Hematopoietic multipotent progenitor cell treated with erythropoietin and hydrocortisone succinate and interleukin-3 and kit ligand, for 15 days (in vitro differentiated cells): ENCODE results near the gene CALM3.

Source experiments
- DNase-seq: peaks from one replicate; pipeline ENCODE4 v3.0.0-alpha.2; 2015; ENCODE audit warnings: low spot score

Gene CALM3

DNA sequence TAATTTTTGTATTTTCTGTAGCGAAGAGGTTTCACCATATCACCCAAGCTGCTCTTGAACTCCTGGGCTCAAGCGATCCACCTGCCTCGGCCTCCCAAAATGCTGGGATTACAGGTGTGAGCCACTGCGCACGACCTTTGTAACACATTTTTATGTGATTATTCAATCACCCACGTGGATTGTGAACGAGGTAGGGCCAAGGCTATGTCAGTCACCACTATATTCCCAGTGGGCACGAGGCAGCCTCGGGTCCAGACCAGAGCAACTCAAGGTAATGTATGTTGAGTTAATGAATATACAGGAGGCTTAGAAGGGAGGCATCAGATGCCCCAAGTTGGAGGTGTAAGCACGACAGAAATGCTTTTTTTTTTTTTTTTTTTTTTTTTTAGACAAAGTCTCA is 14.8 kb downstream of the CALM3 start:
- DNase-seq, result no peak

DNA sequence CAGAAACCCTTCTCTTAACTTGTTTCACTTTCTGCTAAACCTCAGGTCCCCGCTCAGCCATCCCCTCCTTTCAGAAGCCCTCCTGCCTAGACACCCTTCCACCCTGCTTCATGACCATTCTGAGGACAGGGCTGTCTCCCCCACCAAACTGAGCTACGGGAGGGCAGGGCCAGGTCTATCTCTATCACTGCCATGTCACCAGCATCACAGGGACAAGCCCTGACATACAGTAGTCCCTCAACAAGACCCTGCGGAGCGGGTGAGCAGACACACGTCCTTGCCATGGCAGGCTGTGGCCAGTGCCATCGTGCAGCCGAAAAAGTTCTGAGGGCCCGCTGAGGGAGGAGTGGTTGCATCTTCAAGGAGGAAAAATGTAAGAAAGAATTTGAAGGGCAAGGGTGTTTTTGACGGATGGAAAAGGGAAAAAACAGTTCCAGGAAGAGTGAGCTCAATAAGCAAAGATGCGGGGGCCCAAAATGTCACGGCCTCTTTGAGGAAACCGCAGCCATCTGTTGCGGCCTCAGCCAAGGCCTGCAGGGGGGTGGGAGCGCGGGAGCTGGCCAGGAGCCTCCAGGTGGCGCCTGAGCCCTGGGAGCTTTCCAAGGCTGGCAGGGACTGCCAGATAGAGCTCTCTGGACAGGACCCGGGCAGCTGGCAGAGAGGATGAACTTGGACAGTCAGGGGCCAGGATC is 15.6 kb downstream of the CALM3 start:
- peak; percentile 22 for DNase-seq

DNA sequence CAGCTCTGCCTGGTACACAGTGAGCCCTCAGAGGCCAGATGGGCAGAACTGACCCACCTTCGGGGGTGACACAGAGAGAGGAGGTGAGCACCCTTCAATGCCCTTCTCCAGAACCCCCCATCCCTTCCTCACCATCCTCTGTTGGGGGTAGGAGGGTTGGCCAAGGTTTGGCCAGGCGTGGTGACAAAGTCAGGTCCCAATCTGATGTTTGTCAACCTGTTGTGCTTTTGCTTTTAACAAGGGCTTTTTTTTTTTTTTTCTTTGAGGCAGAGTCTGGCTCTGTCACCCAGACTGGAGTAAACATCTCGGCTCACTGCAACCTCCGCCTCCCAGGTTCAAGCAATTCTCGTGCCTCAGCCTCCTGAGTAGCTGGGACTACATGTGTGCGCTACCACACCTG is 16.5 kb downstream of the CALM3 start:
- DNase-seq, result no peak

DNA sequence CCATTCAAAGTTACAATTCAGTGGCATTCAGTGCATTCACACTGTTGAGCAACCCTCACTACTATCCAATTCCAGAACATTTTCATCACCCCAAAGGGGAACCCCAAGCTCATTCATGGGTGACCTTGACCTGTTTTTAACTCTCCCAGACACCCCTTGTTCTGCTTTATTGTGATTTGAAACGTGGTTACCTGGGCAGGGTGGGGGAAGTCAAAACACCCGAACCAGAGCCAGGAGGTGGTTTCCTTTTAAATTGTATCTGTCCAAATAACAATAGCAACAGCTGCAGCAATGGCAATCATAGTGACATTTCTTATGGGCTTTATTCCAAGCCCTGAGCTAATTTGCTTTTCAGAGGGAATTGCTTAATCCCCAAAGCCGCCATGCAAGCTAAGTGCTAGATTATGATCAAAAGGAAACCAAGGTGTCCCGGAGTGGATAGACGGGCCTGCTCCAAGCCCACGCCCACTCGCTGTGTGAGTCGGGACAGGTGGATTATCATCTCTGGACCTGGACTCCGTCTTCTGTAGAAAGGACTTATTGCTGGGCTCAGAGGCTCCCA is 17.6 kb downstream of the CALM3 start:
- DNase-seq, result no peak

DNA sequence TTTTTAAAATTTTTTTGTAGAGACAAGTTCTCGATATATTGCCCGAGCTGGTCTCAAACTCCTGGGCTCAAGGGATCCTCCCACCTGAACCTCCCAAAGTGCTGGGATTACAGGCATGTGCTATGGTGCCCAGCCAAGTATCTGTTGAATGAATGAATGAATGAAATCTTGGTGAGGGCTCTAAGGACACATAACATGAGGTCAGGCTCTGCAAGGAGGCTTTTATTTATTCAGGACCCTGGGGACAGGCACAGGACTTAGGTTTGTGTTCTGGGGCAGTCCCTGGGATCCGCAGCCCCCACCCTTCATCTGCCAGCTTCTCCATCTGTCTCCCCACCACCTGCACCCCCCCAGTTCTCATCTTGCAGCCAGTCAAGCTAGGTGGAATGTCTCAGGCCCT is 19.1 kb downstream of the CALM3 start:
- DNase-seq, result no peak

DNA sequence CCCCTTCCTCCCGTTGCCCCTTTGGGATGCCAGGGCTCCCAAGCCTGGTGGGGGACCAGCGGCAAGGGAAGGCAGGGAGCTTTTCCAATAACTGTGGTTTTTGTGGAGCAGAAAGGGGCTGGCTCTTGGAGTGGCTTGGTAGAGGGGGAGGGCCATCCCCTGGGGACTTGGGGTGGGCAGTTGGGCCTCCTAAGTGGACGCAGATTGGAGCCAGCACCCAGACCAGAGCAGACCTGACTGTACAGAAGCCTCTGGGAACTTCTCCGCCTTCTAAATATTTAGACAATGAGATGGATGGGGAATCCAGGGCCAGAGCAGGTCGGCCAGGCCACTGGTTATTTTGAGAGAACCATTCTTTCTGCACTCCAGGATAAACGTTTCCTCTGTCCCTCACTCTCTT is 19.6 kb downstream of the CALM3 start:
- no peak for DNase-seq

DNA sequence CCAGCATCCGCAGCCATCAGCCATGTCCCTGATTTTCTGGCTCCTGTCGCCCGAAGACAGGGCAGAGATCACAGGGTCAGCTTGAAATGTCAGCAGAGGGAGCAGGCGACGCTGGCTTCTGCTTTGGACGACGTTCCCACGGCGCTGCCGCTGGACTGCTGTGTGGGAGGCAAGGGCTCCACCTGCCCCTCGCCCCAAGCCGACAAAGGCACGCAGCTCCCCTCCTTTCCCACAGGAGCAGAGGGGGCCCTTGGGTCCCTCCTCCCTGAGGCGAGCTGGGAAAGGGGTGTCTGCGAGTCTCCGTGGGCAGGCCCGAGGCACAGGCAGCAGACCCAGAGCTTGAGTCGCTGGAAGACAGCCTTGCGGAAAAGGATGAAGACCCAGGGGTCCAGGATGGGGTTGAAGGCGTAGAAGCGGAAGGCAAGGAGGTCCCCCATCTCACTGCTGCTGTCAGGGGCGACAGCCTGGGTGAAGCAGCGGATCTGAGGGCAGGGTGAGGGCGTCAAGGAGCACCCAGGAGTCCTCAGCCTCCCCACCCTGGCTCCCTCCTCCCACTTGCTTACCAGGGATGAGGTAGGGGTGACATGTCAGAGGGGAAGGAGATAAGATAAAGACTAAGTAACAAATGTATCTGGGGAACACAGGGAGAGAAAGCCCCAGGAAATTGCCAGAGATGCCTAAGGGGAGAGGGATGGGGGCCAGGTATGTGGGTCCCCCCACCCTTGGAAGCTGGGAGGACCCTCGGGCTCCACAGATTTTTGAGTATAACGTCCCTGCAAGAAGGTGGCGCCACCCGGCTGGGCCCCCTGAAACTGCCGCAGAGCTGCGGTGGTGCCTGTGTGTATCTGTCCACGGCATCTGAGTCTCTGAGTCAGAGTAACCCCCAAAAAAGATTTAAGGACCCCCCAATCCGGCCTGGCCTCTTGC is 20.3 kb downstream of the CALM3 start:
- no peak for DNase-seq

DNA sequence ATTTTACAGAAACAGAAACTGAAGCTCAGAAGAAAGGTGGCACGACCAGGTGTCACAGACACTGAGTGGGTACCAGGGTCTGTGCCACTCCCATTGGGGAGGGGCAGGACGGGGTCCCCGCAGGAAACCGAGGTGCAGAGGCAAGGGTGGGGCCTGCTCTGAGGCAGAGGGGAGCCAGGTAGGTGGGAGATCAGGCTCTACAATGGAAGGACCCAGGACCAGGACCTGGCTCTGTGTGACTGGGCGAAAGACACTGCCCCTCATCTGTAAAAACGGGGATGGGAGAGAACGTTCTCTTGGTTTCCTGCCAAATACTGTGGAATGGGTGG is 21.0 kb downstream of the CALM3 start:
- DNase-seq, result no peak

DNA sequence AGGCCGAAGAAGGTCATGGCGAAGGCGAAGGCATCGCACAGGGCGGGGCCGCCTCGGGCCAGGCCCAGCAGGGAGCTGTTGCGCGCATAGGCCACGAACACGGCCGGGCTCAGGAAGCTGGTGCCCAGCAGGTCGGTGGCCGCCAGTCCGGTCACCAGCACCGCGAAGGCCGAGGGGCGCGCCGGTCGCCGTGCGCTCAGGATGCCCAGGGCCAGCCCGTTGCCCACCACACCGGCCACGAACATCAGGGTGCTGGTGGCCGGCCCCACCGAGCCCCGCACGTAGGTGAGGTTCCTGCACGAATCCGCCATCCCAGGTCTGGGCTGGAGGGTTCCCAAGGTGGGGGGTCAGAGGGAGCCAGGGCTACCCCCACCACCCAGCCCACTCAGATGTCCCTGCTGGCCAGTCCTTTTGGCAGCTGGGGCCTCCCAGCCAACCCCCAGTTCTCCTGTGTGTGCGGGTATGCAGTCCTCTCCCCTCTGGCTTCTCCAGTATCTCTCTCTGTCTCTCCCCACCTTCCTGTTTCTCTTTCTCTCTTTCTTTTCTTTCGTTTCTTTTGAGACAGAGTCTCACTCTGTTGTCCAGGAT is 22.9 kb downstream of the CALM3 start:
- DNase-seq, result no peak

DNA sequence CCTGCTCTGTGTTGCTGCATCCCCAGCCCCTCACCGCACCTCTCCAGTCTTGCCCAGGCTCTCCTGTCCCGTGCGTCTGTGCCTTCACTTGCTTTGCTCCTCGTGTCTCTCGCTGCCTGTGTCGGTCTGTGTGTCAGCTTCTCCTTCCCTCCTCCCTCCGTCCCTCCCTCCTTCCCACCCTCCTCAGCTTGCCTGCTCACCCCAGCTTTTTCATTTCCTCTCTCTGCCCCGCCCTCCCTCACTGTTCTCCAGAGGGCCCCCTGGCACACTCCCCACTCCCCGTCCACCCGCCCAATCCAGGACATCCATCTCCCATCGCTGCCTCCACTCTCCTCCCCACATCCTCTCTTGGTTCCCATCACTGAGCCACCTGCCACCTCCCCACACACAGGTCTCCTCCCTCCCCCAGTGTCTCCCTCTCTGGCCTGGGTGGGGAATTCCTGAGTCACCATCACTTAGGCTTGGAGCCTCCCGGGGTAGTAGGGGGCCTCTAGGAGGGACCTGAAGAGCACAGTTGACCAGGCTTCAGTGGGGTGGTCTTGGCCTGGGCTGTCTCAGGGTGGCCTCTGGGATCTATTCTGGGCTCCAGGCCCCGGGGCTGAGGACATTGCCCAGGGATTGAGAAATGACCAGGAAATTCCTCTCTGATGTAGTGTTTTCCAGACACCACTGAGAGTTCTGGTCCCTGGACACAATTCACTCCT is 24.0 kb downstream of the CALM3 start, which contains the start of gene PTGIR:
Gene PTGIR (minus strand): TSS at position 132 of the 704 bp plus-strand sequence. CDS start 864 bp downstream, outside the sequence.
- DNase-seq, result no peak

DNA sequence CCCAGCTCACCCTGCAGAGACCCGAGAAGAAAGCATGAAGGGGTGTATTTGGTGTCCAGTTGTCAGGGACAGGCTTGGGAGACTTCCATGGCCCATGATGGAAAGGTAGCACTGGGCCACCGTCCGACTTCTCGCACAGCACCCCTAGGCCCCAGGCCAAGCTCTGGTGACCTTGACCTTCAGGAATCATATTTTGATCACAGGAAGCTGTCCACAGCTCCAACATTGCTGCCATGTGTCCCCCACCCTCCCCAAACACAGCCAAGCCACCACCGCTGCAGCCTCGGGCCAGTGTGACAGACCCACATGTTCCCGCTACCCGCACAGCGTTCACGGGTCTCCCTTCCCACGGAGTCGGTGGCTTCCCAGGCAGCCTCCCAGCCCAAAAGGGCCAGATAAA is 24.6 kb downstream of the CALM3 start:
- no peak for DNase-seq

DNA sequence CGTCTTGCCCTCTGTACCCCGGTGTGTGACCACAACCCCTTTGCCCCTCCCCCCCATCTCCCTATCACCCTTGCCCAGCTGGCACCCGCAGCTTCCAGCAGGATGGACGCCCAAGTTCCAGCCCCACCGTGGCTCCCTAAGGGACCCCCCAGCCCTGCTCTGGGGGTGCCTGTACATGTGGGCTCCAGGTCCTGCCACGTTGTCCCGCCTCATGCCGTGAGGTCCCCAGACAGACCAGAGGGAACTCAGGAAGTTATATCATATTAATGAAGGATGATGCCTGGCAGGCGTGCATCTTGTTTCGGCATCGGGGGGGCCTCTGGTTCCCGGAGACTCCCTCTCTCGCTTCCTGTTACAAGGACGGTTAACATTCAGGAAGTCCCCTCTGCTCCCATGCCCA is 25.3 kb downstream of the CALM3 start:
- no peak for DNase-seq

DNA sequence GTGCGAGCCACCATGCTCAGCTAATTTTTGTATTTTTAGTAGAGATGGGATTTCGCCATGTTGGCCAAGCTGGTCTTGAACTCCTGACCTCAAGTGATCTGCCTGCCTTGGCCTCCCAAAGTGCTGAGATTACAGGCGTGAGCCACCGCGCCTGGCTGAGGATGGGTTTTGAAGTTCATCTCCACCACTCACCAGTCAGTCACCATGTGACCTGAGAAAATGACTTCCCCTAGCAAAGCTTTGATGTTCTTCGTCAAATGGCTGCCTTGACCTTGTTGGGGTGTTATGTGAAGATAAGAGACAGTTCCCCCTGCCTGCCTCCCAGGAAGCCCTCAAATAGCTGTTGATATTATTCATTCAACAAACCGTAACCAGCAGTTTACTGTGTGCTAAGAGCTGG is 27.8 kb downstream of the CALM3 start:
- peak; percentile 20 for DNase-seq

DNA sequence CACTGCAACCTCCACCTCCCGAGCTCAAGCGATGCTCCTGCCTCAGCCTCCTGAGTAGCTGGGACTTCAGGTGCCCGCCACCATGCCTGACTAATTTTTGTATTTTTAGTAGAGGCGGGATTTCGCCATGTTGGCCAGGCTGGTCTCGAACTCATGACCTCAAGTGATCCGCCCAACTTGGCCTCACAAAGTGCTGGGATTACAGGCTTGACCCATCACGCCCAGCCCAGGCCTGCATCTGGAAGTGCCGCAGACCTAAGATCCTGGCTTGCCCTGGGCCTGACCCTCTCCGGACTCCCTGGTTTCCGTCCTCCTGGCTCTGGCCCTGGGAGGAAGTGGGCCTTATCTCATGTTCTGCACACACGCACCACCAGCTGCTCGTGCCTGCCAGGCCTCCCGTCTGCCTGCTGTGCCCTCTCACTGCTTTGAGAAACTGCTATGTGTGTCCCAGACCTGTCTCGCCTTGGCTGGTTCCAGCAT is 28.5 kb downstream of the CALM3 start:
- DNase-seq, result peak; percentile 55

DNA sequence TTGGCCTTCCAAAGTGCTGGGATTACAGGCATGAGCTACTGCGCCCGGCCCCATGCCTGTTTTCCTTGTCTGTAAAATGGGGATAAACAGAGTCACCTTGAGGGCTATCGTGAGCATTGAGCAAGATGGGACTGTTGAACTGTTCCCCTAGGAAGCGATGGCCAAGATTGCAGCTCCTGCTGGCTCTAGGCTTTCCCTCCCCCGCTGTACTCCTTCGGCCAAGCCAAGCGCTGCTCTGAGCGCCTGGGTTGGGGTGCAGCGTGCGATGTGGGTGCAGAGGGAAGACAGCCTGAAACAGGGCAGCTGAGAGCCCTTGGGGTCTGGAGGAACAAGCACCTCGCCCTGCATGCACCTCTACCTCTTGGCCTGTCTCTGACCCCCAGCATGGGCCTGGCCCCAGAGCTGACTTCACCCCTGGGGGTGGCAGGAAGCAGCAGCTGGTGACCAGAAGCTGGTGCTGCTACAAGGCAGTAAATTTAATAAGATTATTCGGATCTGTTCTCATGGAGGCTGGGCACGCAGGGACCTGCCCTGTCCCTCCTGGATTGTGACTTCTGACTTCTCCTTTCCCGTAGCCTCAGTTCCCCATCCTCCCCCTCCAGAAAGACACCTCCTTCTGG is 29.6 kb downstream of the CALM3 start:
- no peak for DNase-seq

DNA sequence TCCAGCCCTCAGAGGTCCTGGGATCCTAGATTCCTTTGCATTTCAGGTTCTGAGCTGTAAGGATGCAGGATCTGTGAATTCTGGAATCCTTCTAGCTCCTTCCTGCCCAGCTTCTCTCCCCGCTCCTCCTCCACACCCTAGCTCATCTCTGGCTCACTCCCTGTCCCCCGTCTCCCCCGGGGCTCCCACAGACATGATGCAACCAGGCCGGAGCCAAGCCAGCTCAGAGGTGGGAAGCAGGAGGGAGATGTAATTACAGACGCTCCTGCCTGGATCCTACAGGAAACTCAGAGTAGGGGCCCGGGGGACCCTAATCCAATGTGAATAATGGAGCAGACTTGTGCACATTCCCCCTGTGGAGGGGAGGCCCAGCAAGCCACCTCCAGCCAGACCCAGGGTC is 30.4 kb downstream of the CALM3 start:
- DNase-seq, result no peak

DNA sequence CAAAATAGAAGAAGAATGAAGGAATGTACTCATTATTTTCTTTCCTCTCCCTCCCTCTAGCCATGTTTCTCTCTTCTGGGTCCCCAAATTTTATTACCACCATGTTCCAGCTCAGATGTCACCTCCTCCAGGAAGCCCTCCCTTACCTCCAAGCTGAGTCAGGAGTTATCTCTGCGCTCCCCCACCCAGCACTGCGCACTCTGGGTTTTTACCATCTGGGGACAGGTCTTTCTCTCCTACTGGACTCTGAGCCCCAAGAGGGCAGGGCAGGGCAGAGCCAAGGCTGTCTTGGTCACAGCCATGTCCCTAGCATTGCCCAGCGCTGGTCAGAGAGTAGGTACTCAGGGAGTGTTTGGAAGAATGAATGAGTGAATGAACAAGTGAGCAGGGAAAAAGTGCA is 32.0 kb downstream of the CALM3 start:
- DNase-seq, result no peak

DNA sequence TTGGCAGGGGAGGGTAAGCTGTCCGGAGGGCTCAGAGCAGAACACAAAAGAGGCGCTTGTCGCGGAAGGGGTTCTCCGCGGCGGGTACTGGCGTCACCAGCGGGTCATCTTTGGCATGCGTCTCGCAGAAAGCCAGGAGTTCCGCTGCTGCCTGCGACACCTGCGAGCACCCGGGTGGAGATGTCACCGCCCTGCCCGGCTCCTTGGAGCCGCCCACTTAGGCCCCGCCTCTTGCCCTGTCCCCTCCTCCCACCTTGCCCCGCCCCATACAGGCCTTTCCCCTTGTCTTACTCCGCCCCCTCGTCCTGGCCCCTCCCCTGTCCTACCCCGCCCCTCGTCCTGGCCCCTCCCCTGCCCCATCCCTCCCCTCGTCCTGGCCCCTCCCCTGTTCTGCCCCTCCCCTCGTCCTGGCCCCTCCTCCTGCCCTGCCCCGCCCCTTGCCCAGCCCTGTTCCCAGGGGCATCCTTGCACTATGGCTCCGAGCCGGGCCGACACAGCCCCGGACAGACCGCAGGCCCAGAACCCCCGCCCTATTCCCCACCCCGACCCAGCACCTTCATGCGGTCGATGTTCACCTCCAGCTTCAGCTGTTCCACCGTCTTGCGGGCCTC is 33.0 kb downstream of the CALM3 start:
- DNase-seq, result peak; percentile 92

DNA sequence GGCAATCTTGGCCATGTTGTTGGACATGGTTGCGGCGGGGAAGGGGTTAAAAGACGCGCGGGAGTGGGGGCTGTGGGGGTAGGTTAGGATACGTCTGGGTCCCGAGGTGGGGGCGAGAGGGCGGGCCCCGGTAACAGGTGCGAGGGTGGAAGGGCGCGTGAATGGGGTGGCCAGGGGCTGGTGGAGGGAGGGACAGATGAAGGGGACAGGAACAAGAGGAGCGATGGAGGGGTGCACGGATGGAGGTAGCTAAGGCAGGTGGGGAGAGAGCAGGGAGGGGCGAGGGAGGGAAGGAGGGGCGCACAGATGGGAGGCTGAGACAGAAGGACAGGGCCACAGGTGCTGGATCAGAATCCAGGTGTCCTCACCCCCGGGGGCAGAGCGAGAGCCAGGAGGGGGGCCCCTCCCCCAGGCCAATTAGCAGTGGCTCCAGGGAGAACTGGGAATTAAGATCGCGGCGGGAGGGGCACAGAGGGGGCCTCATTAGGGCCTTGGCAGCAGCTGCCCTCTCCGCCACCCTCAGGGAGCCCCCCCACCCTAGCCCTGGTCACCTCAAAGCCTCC is 33.6 kb downstream of the CALM3 start:
- no peak for DNase-seq

DNA sequence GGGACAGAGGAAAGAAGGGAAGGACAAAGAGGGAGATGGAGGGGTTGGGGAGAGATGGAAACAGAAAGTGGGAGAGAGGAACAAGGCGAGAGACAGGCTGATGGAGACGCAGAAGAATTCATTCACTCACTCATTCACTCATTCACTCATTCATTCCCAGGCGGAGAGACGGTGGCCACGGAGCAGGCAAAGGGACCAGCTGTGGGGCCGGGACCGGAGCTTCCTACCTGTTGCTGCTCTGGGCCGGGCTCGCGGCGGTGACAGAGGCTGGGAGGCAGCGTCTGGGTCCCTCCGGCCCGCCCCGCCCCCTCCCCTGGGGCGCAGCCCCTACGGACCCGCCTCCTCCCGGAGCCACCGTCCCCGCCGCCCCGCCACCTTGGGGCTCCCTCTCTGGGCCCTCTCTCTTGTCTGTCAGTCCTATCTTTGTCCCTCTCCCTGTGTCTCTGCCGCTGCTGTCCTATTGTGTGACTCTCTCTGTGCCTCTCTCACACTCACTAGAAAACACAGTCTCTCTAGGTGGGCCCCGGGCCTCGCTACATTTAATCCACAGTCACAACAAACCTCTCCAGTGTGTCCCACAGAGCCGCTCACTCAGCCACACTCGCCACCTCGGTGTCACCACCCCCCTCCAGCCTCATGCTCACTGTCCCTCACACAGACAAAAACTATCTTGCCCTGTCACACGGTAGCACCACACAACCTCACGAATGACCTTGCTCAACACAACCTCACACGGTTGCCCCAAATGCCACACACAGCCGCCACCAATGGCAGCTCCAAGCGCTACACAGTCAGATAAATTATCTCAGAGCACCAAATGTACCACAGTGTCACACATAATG is 35.0 kb downstream of the CALM3 start, which contains the start of gene GNG8:
Gene GNG8 (minus strand): TSS at position 283 of the 842 bp plus-strand sequence. CDS start 1,520 bp downstream, outside the sequence.
- no peak for DNase-seq
